Activated naive CD8-positive, alpha-beta T cell treated with anti-CD3 and anti-CD28 coated beads, Interleukin-2, amount 50 U/mL, for 24 hours (primary cell): ENCODE measurements around the gene NINL.
"Not testable (repeated sequence)": the region's sequence is repeated elsewhere in the genome, so short reads cannot be mapped to it uniquely, and the experiment has no call there.

Experiments used
- ATAC-seq: fragments of 150-1000 bp; cut with Tn5 transposase; one replicate; pipeline ENCODE4 v1.10.0; 2021
- DNase-seq: peaks from one replicate; pipeline ENCODE4 v3.0.0; 2021
- H3K27ac Mint-ChIP-seq: one replicate; pipeline ENCODE4 v1.8.0; 2021; ENCODE audit warnings: mild to moderate bottlenecking, mixed read lengths
- H3K27me3 Mint-ChIP-seq: one replicate; pipeline ENCODE4 v1.8.0; 2021; ENCODE audit warnings: mixed read lengths
- H3K36me3 Mint-ChIP-seq: one replicate; pipeline ENCODE4 v1.8.0; 2021; ENCODE audit warnings: low read depth, mixed read lengths
- H3K4me1 Mint-ChIP-seq: one replicate; pipeline ENCODE4 v1.8.0; 2021; ENCODE audit warnings: mixed read lengths
- H3K4me3 Mint-ChIP-seq: one replicate; pipeline ENCODE4 v1.8.0; 2021; ENCODE audit warnings: mild to moderate bottlenecking, moderate library complexity, mixed read lengths
- H3K9me3 Mint-ChIP-seq: one replicate; pipeline ENCODE4 v1.8.0; 2021; ENCODE audit warnings: mixed read lengths

Gene NINL

GRCh38 chr20:25514747-25515340 is 70.5 kb downstream of the NINL start:
- Mint-ChIP-seq H3K27me3 (no peaks in the 10 kb centered on the region), H3K36me3 (peaks cover 36% of the 10 kb centered on the region), H3K4me3 (no peak overlapping the region), H3K27ac (no peak overlapping the region), H3K9me3 (peaks cover 31% of the 10 kb centered on the region), H3K4me1 (no peaks in the 10 kb centered on the region)
- no peak for ATAC-seq
- no peak for DNase-seq

GRCh38 chr20:25514195-25514594 is 71.1 kb downstream of the NINL start:
- DNase-seq (no peak), ATAC-seq (no peak)
- no peak overlapping the region for H3K4me3 Mint-ChIP-seq

GRCh38 chr20:25512709-25513108 is 72.6 kb downstream of the NINL start:
- no peaks in the 10 kb centered on the region for H3K4me1 Mint-ChIP-seq
- H3K27me3 Mint-ChIP-seq = no peaks in the 10 kb centered on the region
- ATAC-seq = no peak
- peaks cover 31% of the 10 kb centered on the region for H3K9me3 Mint-ChIP-seq
- no peak for DNase-seq
- no peak overlapping the region for H3K27ac Mint-ChIP-seq
- peaks cover 36% of the 10 kb centered on the region for H3K36me3 Mint-ChIP-seq
- no peak overlapping the region for H3K4me3 Mint-ChIP-seq

More at GRCh38 chr20:25514195-25514594, 71.1 kb downstream of the NINL start:
- H3K27ac Mint-ChIP-seq = no peak overlapping the region
- H3K9me3 Mint-ChIP-seq = peaks cover 31% of the 10 kb centered on the region
- H3K4me1 Mint-ChIP-seq = no peaks in the 10 kb centered on the region
- H3K36me3 Mint-ChIP-seq = peaks cover 36% of the 10 kb centered on the region
- no peaks in the 10 kb centered on the region for H3K27me3 Mint-ChIP-seq

GRCh38 chr20:25511183-25511582 is 74.1 kb downstream of the NINL start:
- ATAC-seq (no peak), DNase-seq (no peak)
- no peak overlapping the region for H3K27ac Mint-ChIP-seq
- no peaks in the 10 kb centered on the region for H3K27me3 Mint-ChIP-seq
- no peaks in the 10 kb centered on the region for H3K4me1 Mint-ChIP-seq
- no peak overlapping the region for H3K4me3 Mint-ChIP-seq
- peaks cover 24% of the 10 kb centered on the region for H3K9me3 Mint-ChIP-seq
- H3K36me3 Mint-ChIP-seq = peaks cover 28% of the 10 kb centered on the region

GRCh38 chr20:25510721-25511120 is 74.6 kb downstream of the NINL start:
- Mint-ChIP-seq H3K27ac (no peak overlapping the region), H3K36me3 (peaks cover 25% of the 10 kb centered on the region), H3K4me3 (no peak overlapping the region), H3K4me1 (no peaks in the 10 kb centered on the region), H3K9me3 (peaks cover 21% of the 10 kb centered on the region), H3K27me3 (no peaks in the 10 kb centered on the region)
- no peak for ATAC-seq
- no peak for DNase-seq

GRCh38 chr20:25510202-25510601 is 75.1 kb downstream of the NINL start:
- no peak overlapping the region for H3K4me3 Mint-ChIP-seq
- no peaks in the 10 kb centered on the region for H3K4me1 Mint-ChIP-seq
- ATAC-seq (no peak), DNase-seq (no peak)
- no peak overlapping the region for H3K27ac Mint-ChIP-seq
- H3K36me3 Mint-ChIP-seq = peaks cover 21% of the 10 kb centered on the region
- peaks cover 17% of the 10 kb centered on the region for H3K9me3 Mint-ChIP-seq
- no peaks in the 10 kb centered on the region for H3K27me3 Mint-ChIP-seq

GRCh38 chr20:25509084-25509483 is 76.2 kb downstream of the NINL start:
- Mint-ChIP-seq H3K36me3 (peaks cover 11% of the 10 kb centered on the region), H3K4me3 (no peak overlapping the region), H3K4me1 (no peaks in the 10 kb centered on the region), H3K27me3 (no peaks in the 10 kb centered on the region), H3K9me3 (peaks cover 6% of the 10 kb centered on the region), H3K27ac (no peak overlapping the region)
- DNase-seq = no peak
- ATAC-seq = no peak

GRCh38 chr20:25508083-25508770 is 77.1 kb downstream of the NINL start:
- no peaks in the 10 kb centered on the region for H3K9me3 Mint-ChIP-seq
- peaks cover 8% of the 10 kb centered on the region for H3K36me3 Mint-ChIP-seq
- H3K4me1 Mint-ChIP-seq = no peaks in the 10 kb centered on the region
- no peaks in the 10 kb centered on the region for H3K27me3 Mint-ChIP-seq
- DNase-seq (no peak), ATAC-seq (no peak)
- H3K27ac Mint-ChIP-seq = no peak overlapping the region
- no peak overlapping the region for H3K4me3 Mint-ChIP-seq

- H3K36me3 Mint-ChIP-seq = peaks cover 4% of the 10 kb centered on the region
- no peaks in the 10 kb centered on the region for H3K4me1 Mint-ChIP-seq
- no peaks in the 10 kb centered on the region for H3K9me3 Mint-ChIP-seq
- DNase-seq = no peak
- no peak overlapping the region for H3K4me3 Mint-ChIP-seq
- no peak for ATAC-seq
- no peaks in the 10 kb centered on the region for H3K27me3 Mint-ChIP-seq
- H3K27ac Mint-ChIP-seq = no peak overlapping the region
Observed at GRCh38 chr20:25507385-25508082, 77.8 kb downstream of the NINL start.

GRCh38 chr20:25504366-25505135 is 80.8 kb downstream of the NINL start:
- Mint-ChIP-seq H3K27me3 (no peaks in the 10 kb centered on the region), H3K9me3 (no peaks in the 10 kb centered on the region), H3K27ac (no peak overlapping the region), H3K36me3 (no peaks in the 10 kb centered on the region), H3K4me3 (no peak overlapping the region), H3K4me1 (no peaks in the 10 kb centered on the region)
- DNase-seq (no peak), ATAC-seq (no peak)

- H3K4me1 Mint-ChIP-seq = no peaks in the 10 kb centered on the region
- no peak for ATAC-seq
- H3K27me3 Mint-ChIP-seq = no peaks in the 10 kb centered on the region
- DNase-seq = no peak
- H3K4me3 Mint-ChIP-seq = no peak overlapping the region
- H3K27ac Mint-ChIP-seq = no peak overlapping the region
- H3K9me3 Mint-ChIP-seq = no peaks in the 10 kb centered on the region
- no peaks in the 10 kb centered on the region for H3K36me3 Mint-ChIP-seq
Observed at GRCh38 chr20:25503936-25504335, 81.4 kb downstream of the NINL start.

GRCh38 chr20:25503051-25503639 is 82.2 kb downstream of the NINL start:
- not testable (repeated sequence) for H3K4me3 Mint-ChIP-seq, H3K36me3 Mint-ChIP-seq, H3K4me1 Mint-ChIP-seq, H3K27ac Mint-ChIP-seq, H3K27me3 Mint-ChIP-seq, ATAC-seq, H3K9me3 Mint-ChIP-seq, DNase-seq

- Mint-ChIP-seq H3K27me3 (no peaks in the 10 kb centered on the region), H3K27ac (no peak overlapping the region), H3K36me3 (no peaks in the 10 kb centered on the region), H3K9me3 (no peaks in the 10 kb centered on the region), H3K4me3 (no peak overlapping the region), H3K4me1 (no peaks in the 10 kb centered on the region)
- no peak for ATAC-seq
- DNase-seq = no peak
Observed at GRCh38 chr20:25500880-25501351, 84.4 kb downstream of the NINL start.

GRCh38 chr20:25499855-25500434 is 85.4 kb downstream of the NINL start:
- DNase-seq (no peak), ATAC-seq (no peak)
- Mint-ChIP-seq H3K27ac (no peak overlapping the region), H3K9me3 (no peaks in the 10 kb centered on the region), H3K4me1 (no peaks in the 10 kb centered on the region), H3K27me3 (no peaks in the 10 kb centered on the region), H3K4me3 (no peak overlapping the region), H3K36me3 (no peaks in the 10 kb centered on the region)
